K562 treated with DMSO at 1 percent for 4 hours (cell line): Measurements from ENCODE around the gene ANXA11. TPM values are rescaled to one million over a fixed set of nuclear protein-coding genes. Genes with fewer than 3 reads are reported as not detected.

Experiments
- total RNA-seq: library from RNA; unstranded; fragments of 300-600 nt; gene quantifications from 2 replicates; pipeline ENCODE4 v1.2.3, GENCODE V29; 2022; ENCODE audit not compliant: insufficient read depth

Gene ANXA11
- 155 and 162 TPM in 2 replicates for total RNA-seq

GRCh38 chr10:80205477-80206276 is at the start of gene ANXA11:
Gene ANXA11, minus strand, starts transcription at chr10:80205537. Its CDS starts 32,676 bp downstream, at chr10:80172861.

GRCh38 chr10:80132299-80133139 is 72.8 kb downstream of the ANXA11 start, which contains the start of gene PLAC9:
Gene PLAC9, plus strand, starts transcription at chr10:80132730. Its CDS starts 33 bp downstream, at chr10:80132763.

Other genes starting within 250 kb of the ANXA11 start
- 0.85 and 1.4 TPM in 2 replicates for gene TMEM254, start 126.9 kb downstream of the ANXA11 start, total RNA-seq
- not detected in 2 replicates for gene PLAC9, start 72.8 kb downstream of the ANXA11 start, total RNA-seq
- 1.8 and 7.9 TPM in 2 replicates for gene MAT1A, start 84.1 kb upstream of the ANXA11 start, total RNA-seq
- not detected in 2 replicates for gene DYDC1, start 151.2 kb upstream of the ANXA11 start, total RNA-seq
- 1.9 and 3.1 TPM in 2 replicates for gene DYDC2, start 151.2 kb upstream of the ANXA11 start, total RNA-seq
- 0.73 and 1.6 TPM in 2 replicates for gene PRXL2A, start 203.0 kb upstream of the ANXA11 start, total RNA-seq
- 38.9 and 42.9 TPM in 2 replicates for gene TSPAN14, start 248.8 kb upstream of the ANXA11 start, total RNA-seq